Natural killer cell (primary cell): ENCODE measurements around the gene TRPM1. TPM values are rescaled to one million over a fixed set of nuclear protein-coding genes. Genes with fewer than 3 reads are reported as not detected.

Experiments used
- ATAC-seq, 3 donors: fragments of 150-1000 bp in 2 of 3; fragments of 200-7000 bp in 1 of 3; cut with Tn5 transposase; 1 replicate in 1 of 3; 2 replicates in 2 of 3; pipeline ENCODE4 v1.10.0; 2021; ENCODE audit warnings: mild to moderate bottlenecking in 2 of 3, moderate library complexity in 2 of 3
- DNase-seq, 2 donors: peaks; one replicate each; pipeline versions ENCODE4 v3.0.0 to v3.0.0-alpha.2; 2013 to 2021; ENCODE audit warnings: mixed read lengths in 1 of 2
- H3K27ac ChIP-seq: one replicate; pipeline ENCODE4 v1.5.1; 2013; ENCODE audit warnings: mild to moderate bottlenecking, low read length
- H3K27me3 ChIP-seq: one replicate; pipeline ENCODE4 v1.6.1; 2013; ENCODE audit warnings: low read length; ENCODE audit not compliant: control insufficient read depth, insufficient read depth
- H3K36me3 ChIP-seq: one replicate; pipeline ENCODE4 v1.6.1; 2013; ENCODE audit warnings: low read length; ENCODE audit not compliant: control insufficient read depth, insufficient read depth
- H3K4me1 ChIP-seq: one replicate; pipeline ENCODE4 v1.6.1; 2013; ENCODE audit warnings: low read length; ENCODE audit not compliant: control insufficient read depth, insufficient read depth
- H3K4me3 ChIP-seq: one replicate; pipeline ENCODE4 v1.5.1; 2013; ENCODE audit warnings: low read length
- H3K9me3 ChIP-seq: one replicate; pipeline ENCODE4 v1.6.1; 2013; ENCODE audit warnings: low read length; ENCODE audit not compliant: control insufficient read depth, insufficient read depth
- H3K27ac Mint-ChIP-seq, 2 donors: one replicate each; pipeline ENCODE4 v1.8.0; 2022; ENCODE audit warnings: mild to moderate bottlenecking in 2 of 2, mixed read lengths in 2 of 2, moderate library complexity in 1 of 2
- H3K27me3 Mint-ChIP-seq, 2 donors: one replicate each; pipeline ENCODE4 v1.8.0; 2022; ENCODE audit warnings: low read depth in 2 of 2, mixed read lengths in 2 of 2
- H3K36me3 Mint-ChIP-seq: one replicate; pipeline ENCODE4 v1.8.0; 2022; ENCODE audit warnings: mixed read lengths
- H3K4me1 Mint-ChIP-seq, 2 donors: one replicate each; pipeline ENCODE4 v1.8.0; 2022; ENCODE audit warnings: mixed read lengths in 2 of 2
- H3K4me3 Mint-ChIP-seq: one replicate; pipeline ENCODE4 v1.8.0; 2022; ENCODE audit warnings: mild to moderate bottlenecking, moderate library complexity, mixed read lengths
- H3K9me3 Mint-ChIP-seq, 2 donors: one replicate each; pipeline ENCODE4 v1.8.0; 2022; ENCODE audit warnings: mixed read lengths in 2 of 2
- CTCF ChIP-seq: fragments of 200-600 bp; IDR thresholded peaks from one replicate; pipeline ENCODE4 v1.8.0; 2022; ENCODE audit warnings: antibody characterized with exemption
- WGBS: methylation state at CpG from one replicate; pipeline ENCODE4 v1.1.7; 2013; ENCODE audit warnings: missing lambda C conversion rate; ENCODE audit not compliant: insufficient coverage; 5-methylcytosine and 5-hydroxymethylcytosine counted together
- intact Hi-C: fragments of 100-400 bp; cut with micrococcal nuclease; formaldehyde crosslinking; loops from one replicate; pipeline ENCODE4 v1.14.2; 2022
- total RNA-seq, 4 donors: library from RNA; stranded (reverse); fragments of 120-200 nt in 1 of 4; gene quantifications; one replicate each; pipeline versions ENCODE4 v1.2.3 to v1.2.4, GENCODE V29; 2013 to 2022

The TRPM1 gene
- total RNA-seq, 3 donors from 2014 or later (not counting 1 experiment from before 2014, with no cell fraction given) = not detected

- H3K36me3 Mint-ChIP-seq = no peaks in the 10 kb centered on the region
- peaks cover 0 to 5% of the 10 kb centered on the region in 2 donors for H3K27me3 Mint-ChIP-seq
- no peak overlapping the region for H3K4me3 Mint-ChIP-seq
- WGBS = 91% methylated on average over 24 of the region's 24 CpGs
- Histone ChIP-seq H3K9me3 (no peaks in the 10 kb centered on the region), H3K27me3 (no peaks in the 10 kb centered on the region), H3K27ac (no peak overlapping the region), H3K4me3 (no peak overlapping the region), H3K4me1 (no peaks in the 10 kb centered on the region), H3K36me3 (no peaks in the 10 kb centered on the region)
- intact Hi-C loops = no loop called here
- no peaks in the 10 kb centered on the region for H3K9me3 Mint-ChIP-seq
- TF ChIP-seq CTCF = no peak
- DNase-seq = no peak
- peaks cover 6 to 7% of the 10 kb centered on the region in 2 donors for H3K4me1 Mint-ChIP-seq
- ATAC-seq = no peak
- no peak overlapping the region for H3K27ac Mint-ChIP-seq
These were observed 1.1 kb upstream of the TRPM1 start for GRCh38 chr15:31102374-31103342.

DNA sequence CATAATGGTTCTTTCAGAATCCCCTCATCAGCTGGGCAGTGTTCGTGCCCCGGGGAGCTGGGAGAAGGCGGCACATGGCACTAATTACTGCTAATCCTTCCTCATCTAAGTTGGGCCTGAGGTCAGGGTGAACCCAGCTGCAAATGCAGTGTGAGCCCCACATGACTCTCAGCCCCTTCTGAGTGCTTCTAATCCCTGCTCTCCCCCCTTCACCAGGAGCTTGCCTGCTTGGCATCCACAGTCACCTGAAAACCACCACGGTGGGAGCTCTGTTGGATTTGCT, 455 bp upstream of the TRPM1 start:
- H3K4me1 ChIP-seq = no peaks in the 10 kb centered on the region
- intact Hi-C loops = no loop called here
- no peaks in the 10 kb centered on the region for H3K9me3 Mint-ChIP-seq
- H3K4me3 Mint-ChIP-seq = no peak overlapping the region
- peaks cover 6 to 7% of the 10 kb centered on the region in 2 donors for H3K4me1 Mint-ChIP-seq
- H3K9me3 ChIP-seq = no peaks in the 10 kb centered on the region
- no peaks in the 10 kb centered on the region for H3K27me3 ChIP-seq
- no peak overlapping the region for H3K27ac ChIP-seq
- no peaks in the 10 kb centered on the region for H3K36me3 Mint-ChIP-seq
- TF ChIP-seq CTCF = no peak
- no peak for ATAC-seq
- no peaks in the 10 kb centered on the region for H3K36me3 ChIP-seq
- WGBS = 86% methylated on average over 4 of the region's 4 CpGs
- no peak for DNase-seq
- no peak overlapping the region for H3K27ac Mint-ChIP-seq
- H3K27me3 Mint-ChIP-seq = peaks cover 0 to 5% of the 10 kb centered on the region in 2 donors
- no peak overlapping the region for H3K4me3 ChIP-seq

DNA sequence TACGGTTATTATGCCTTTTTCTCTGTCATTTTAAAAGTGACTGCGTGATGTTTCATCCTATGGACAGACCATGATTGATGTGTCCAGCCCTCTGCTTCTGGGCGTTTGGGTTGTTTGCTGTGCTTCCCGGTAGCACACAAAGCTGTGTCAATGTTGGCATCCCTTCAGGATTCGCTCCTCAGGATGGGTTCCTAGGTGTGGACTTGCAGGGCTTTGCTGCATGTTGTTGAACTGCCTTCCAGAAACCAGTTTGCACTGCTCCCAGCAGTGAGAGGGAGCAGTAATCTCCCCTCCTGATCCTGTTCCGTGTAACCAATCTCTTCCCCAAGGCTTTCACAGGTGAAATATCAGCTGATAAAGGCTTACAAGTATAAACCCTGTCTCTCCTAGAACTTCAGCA, 787 bp downstream of the TRPM1 start:
- ATAC-seq = no peak
- Mint-ChIP-seq H3K4me3 (no peak overlapping the region), H3K36me3 (no peaks in the 10 kb centered on the region), H3K27ac (no peak overlapping the region), H3K4me1 (peaks cover 6 to 7% of the 10 kb centered on the region in 2 donors), H3K9me3 (no peaks in the 10 kb centered on the region), H3K27me3 (peaks cover 0 to 5% of the 10 kb centered on the region in 2 donors)
- no peak overlapping the region for H3K4me3 ChIP-seq
- no peak for DNase-seq
- H3K4me1 ChIP-seq = no peaks in the 10 kb centered on the region
- WGBS = 91% methylated on average over 6 of the region's 6 CpGs
- intact Hi-C loops = no loop called here
- no peak for TF ChIP-seq CTCF
- H3K36me3 ChIP-seq = no peaks in the 10 kb centered on the region
- no peaks in the 10 kb centered on the region for H3K9me3 ChIP-seq
- H3K27ac ChIP-seq = no peak overlapping the region
- no peaks in the 10 kb centered on the region for H3K27me3 ChIP-seq
